ENCODE data around the gene S100A13. TPM values are rescaled to one million over a fixed set of nuclear protein-coding genes. Genes with fewer than 3 reads are reported as not detected.

The S100A13 gene
- total RNA-seq, 1 experiment from 2014 or later = 11.0 TPM

GRCh38 chr1:153636312-153636711, 9.0 kb upstream of the S100A13 start:
- POLR2A ChIA-PET (ENCODE audit: low non-redundant PET) = no interaction called here
- BruUV-seq (replicated peaks) = no TSS peak
- Histone ChIP-seq H3K36me3 (ENCODE audit: insufficient read depth, low read length, poor library complexity, severe bottlenecking) (peaks cover 57% of the 10 kb centered on the region), H3K9me3 (ENCODE audit: low read depth, low read length, poor library complexity, severe bottlenecking) (no peaks in the 10 kb centered on the region), H3K27ac (ENCODE audit: low read depth, low read length, poor library complexity, severe bottlenecking) (no peak overlapping the region), H3K4me1 (ENCODE audit: insufficient read depth, low read length, poor library complexity, severe bottlenecking) (peaks cover 8% of the 10 kb centered on the region), H3K4me3 (ENCODE audit: low read depth, low read length, poor library complexity, severe bottlenecking) (no peak overlapping the region), H3K27me3 (replicated peaks; ENCODE audit: insufficient read depth, low read depth, low read length, poor library complexity) (no peaks in the 10 kb centered on the region)
- CTCF ChIA-PET = no interaction called here
- DNase-seq (ENCODE audit: low spot score) = no peak
- TF ChIP-seq, protein P1, sequence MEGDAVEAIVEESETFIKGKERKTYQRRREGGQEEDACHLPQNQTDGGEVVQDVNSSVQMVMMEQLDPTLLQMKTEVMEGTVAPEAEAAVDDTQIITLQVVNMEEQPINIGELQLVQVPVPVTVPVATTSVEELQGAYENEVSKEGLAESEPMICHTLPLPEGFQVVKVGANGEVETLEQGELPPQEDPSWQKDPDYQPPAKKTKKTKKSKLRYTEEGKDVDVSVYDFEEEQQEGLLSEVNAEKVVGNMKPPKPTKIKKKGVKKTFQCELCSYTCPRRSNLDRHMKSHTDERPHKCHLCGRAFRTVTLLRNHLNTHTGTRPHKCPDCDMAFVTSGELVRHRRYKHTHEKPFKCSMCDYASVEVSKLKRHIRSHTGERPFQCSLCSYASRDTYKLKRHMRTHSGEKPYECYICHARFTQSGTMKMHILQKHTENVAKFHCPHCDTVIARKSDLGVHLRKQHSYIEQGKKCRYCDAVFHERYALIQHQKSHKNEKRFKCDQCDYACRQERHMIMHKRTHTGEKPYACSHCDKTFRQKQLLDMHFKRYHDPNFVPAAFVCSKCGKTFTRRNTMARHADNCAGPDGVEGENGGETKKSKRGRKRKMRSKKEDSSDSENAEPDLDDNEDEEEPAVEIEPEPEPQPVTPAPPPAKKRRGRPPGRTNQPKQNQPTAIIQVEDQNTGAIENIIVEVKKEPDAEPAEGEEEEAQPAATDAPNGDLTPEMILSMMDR (conservative IDR thresholded peaks at IDR 0.05; ENCODE audit: low read depth, low read length) = no peak
- no peak for TF ChIP-seq EZH2 (IDR thresholded peaks at IDR 0.05; ENCODE audit: borderline replicate concordance, low read depth, low read length, poor library complexity, severe bottlenecking)
- intact Hi-C loops (cut with micrococcal nuclease; ENCODE audit: unreplicated experiment) = no loop called here

- intact Hi-C loops (cut with micrococcal nuclease; ENCODE audit: unreplicated experiment) = no loop called here
- CTCF ChIA-PET = no interaction called here
Observed at GRCh38 chr1:153635872-153636271, 8.6 kb upstream of the S100A13 start.

GRCh38 chr1:153633754-153634665, 6.7 kb upstream of the S100A13 start, which contains the start of gene CHTOP:
CHTOP (plus strand) TSS chr1:153634066; CDS start chr1:153636589, 2,523 bp downstream.
- POLR2A ChIA-PET (ENCODE audit: low non-redundant PET) = interaction anchor here (0.6 to 1.0 kb wide), 3 partner anchors 14 to 87 kb away, joined by 3 to 7 read pairs (median 4); no protein-coding TSS in a partner anchor

More at GRCh38 chr1:153635872-153636271, 8.6 kb upstream of the S100A13 start:
- TF ChIP-seq EZH2 (IDR thresholded peaks at IDR 0.05; ENCODE audit: borderline replicate concordance, low read depth, low read length, poor library complexity, severe bottlenecking) = no peak
- TF ChIP-seq, protein P1 (conservative IDR thresholded peaks at IDR 0.05; ENCODE audit: low read depth, low read length) = no peak
- H3K4me1 ChIP-seq (ENCODE audit: insufficient read depth, low read length, poor library complexity, severe bottlenecking) = peaks cover 8% of the 10 kb centered on the region
- no peak for DNase-seq (ENCODE audit: low spot score)
- H3K36me3 ChIP-seq (ENCODE audit: insufficient read depth, low read length, poor library complexity, severe bottlenecking) = peaks cover 52% of the 10 kb centered on the region
- POLR2A ChIA-PET (ENCODE audit: low non-redundant PET) = no interaction called here
- peak overlapping the region; percentile 100 for H3K27ac ChIP-seq (ENCODE audit: low read depth, low read length, poor library complexity, severe bottlenecking)
- H3K9me3 ChIP-seq (ENCODE audit: low read depth, low read length, poor library complexity, severe bottlenecking) = no peaks in the 10 kb centered on the region
- H3K4me3 ChIP-seq (ENCODE audit: low read depth, low read length, poor library complexity, severe bottlenecking) = peak overlapping the region; percentile 91
- H3K27me3 ChIP-seq (replicated peaks; ENCODE audit: insufficient read depth, low read depth, low read length, poor library complexity) = no peaks in the 10 kb centered on the region
- no TSS peak for BruUV-seq (replicated peaks)

More at GRCh38 chr1:153633754-153634665, 6.7 kb upstream of the S100A13 start, which contains the start of gene CHTOP:
- Histone ChIP-seq H3K4me3 (ENCODE audit: low read depth, low read length, poor library complexity, severe bottlenecking) (peak within 1 kb of the TSS; percentile 91), H3K9me3 (ENCODE audit: low read depth, low read length, poor library complexity, severe bottlenecking) (no peaks in the 10 kb centered on the region), H3K27me3 (replicated peaks; ENCODE audit: insufficient read depth, low read depth, low read length, poor library complexity) (no peaks in the 10 kb centered on the region), H3K4me1 (ENCODE audit: insufficient read depth, low read length, poor library complexity, severe bottlenecking) (peaks cover 8% of the 10 kb centered on the region), H3K36me3 (ENCODE audit: insufficient read depth, low read length, poor library complexity, severe bottlenecking) (peaks cover 34% of the 10 kb centered on the region), H3K27ac (ENCODE audit: low read depth, low read length, poor library complexity, severe bottlenecking) (peak within 1 kb of the TSS; percentile 100)
- BruUV-seq (replicated peaks) = TSS peak; percentile 81
- CTCF ChIA-PET = interaction anchor here (1.5 kb wide), 1 partner anchor 100 kb away, joined by 4 read pairs; no protein-coding TSS in a partner anchor
- intact Hi-C loops (cut with micrococcal nuclease; ENCODE audit: unreplicated experiment) = loop anchor here (5.0 kb wide), 1 partner anchor 102 kb away; no protein-coding TSS in a partner anchor
- no peak for TF ChIP-seq EZH2 (IDR thresholded peaks at IDR 0.05; ENCODE audit: borderline replicate concordance, low read depth, low read length, poor library complexity, severe bottlenecking)
- TF ChIP-seq, protein P1 (conservative IDR thresholded peaks at IDR 0.05; ENCODE audit: low read depth, low read length) = no peak
- peak; percentile 99 for DNase-seq (ENCODE audit: low spot score)

Data from A673 (cell line).